ENCODE results near the gene HLCS.
"Not testable (repeated sequence)": the region's sequence is repeated elsewhere in the genome, so short reads cannot be mapped to it uniquely, and the experiment has no call there.

The HLCS gene

GRCh38 chr21:36850372-36850771, 116.1 kb downstream of the HLCS start:
- no peak for DNase-seq (ENCODE audit: low read depth in 2 of 3, low spot score in 2 of 3)

- no peak for DNase-seq (ENCODE audit: low read depth in 2 of 3, low spot score in 2 of 3)
Observed at GRCh38 chr21:36849461-36850105, 116.9 kb downstream of the HLCS start.

GRCh38 chr21:36848730-36849274, 117.7 kb downstream of the HLCS start:
- DNase-seq (ENCODE audit: low read depth in 2 of 3, low spot score in 2 of 3): no peak

GRCh38 chr21:36847189-36847588, 119.3 kb downstream of the HLCS start:
- no peak for DNase-seq (ENCODE audit: low read depth in 2 of 3, low spot score in 2 of 3)

GRCh38 chr21:36846631-36847030, 119.8 kb downstream of the HLCS start:
- DNase-seq (ENCODE audit: low read depth in 2 of 3, low spot score in 2 of 3): no peak

- no peak for DNase-seq (ENCODE audit: low read depth in 2 of 3, low spot score in 2 of 3)
Observed at GRCh38 chr21:36845790-36846189, 120.7 kb downstream of the HLCS start.

- DNase-seq (ENCODE audit: low read depth in 2 of 3, low spot score in 2 of 3): no peak
Observed at GRCh38 chr21:36845070-36845469, 121.4 kb downstream of the HLCS start.

GRCh38 chr21:36841866-36842265, 124.6 kb downstream of the HLCS start:
- no peak for DNase-seq (ENCODE audit: low read depth in 2 of 3, low spot score in 2 of 3)

- DNase-seq (ENCODE audit: low read depth in 2 of 3, low spot score in 2 of 3): no peak
Observed at GRCh38 chr21:36839735-36840134, 126.7 kb downstream of the HLCS start.

GRCh38 chr21:36839123-36839522, 127.3 kb downstream of the HLCS start:
- no peak for DNase-seq (ENCODE audit: low read depth in 2 of 3, low spot score in 2 of 3)

- no peak for DNase-seq (ENCODE audit: low read depth in 2 of 3, low spot score in 2 of 3)
Observed at GRCh38 chr21:36835383-36835795, 131.1 kb downstream of the HLCS start.

- DNase-seq (ENCODE audit: low read depth in 2 of 3, low spot score in 2 of 3): no peak
Observed at GRCh38 chr21:36834192-36834591, 132.3 kb downstream of the HLCS start.

GRCh38 chr21:36830100-36830499, 136.4 kb downstream of the HLCS start:
- no peak for DNase-seq (ENCODE audit: low read depth in 2 of 3, low spot score in 2 of 3)

- no peak for DNase-seq (ENCODE audit: low read depth in 2 of 3, low spot score in 2 of 3)
Observed at GRCh38 chr21:36828891-36829515, 137.5 kb downstream of the HLCS start.

- DNase-seq (ENCODE audit: low read depth in 2 of 3, low spot score in 2 of 3): no peak
Observed at GRCh38 chr21:36828208-36828607, 138.3 kb downstream of the HLCS start.

GRCh38 chr21:36825658-36826057, 140.8 kb downstream of the HLCS start:
- no peak for DNase-seq (ENCODE audit: low read depth in 2 of 3, low spot score in 2 of 3)

GRCh38 chr21:36821032-36821299, 145.5 kb downstream of the HLCS start:
- no peak for DNase-seq (ENCODE audit: low read depth in 2 of 3, low spot score in 2 of 3)

GRCh38 chr21:36820176-36821031, 146.1 kb downstream of the HLCS start:
- DNase-seq (ENCODE audit: low read depth in 2 of 3, low spot score in 2 of 3): no peak

- no peak for DNase-seq (ENCODE audit: low read depth in 2 of 3, low spot score in 2 of 3)
Observed at GRCh38 chr21:36817732-36818450, 148.6 kb downstream of the HLCS start.

GRCh38 chr21:36816561-36817130, 149.8 kb downstream of the HLCS start:
- DNase-seq (ENCODE audit: low read depth in 2 of 3, low spot score in 2 of 3): no peak

GRCh38 chr21:36816026-36816425, 150.4 kb downstream of the HLCS start:
- DNase-seq (ENCODE audit: low read depth in 2 of 3, low spot score in 2 of 3): not testable (repeated sequence)
